GM12865 (cell line): ENCODE measurements around the gene PSMA5.

Experiments
- DNase-seq: peaks from one replicate; pipeline ENCODE4 v3.0.0; 2010; ENCODE audit warnings: low read depth
- H3K4me3 ChIP-seq: 2 replicates; pipeline ENCODE4 v1.5.1; 2011; ENCODE audit warnings: mild to moderate bottlenecking, low read depth, low read length, control low read depth
- CTCF ChIP-seq: IDR thresholded peaks from 2 replicates; pipeline ENCODE4 v1.5.1; 2011; ENCODE audit warnings: low read length, control low read depth, low read depth, inconsistent platforms; ENCODE audit not compliant: insufficient read depth; ENCODE audit errors: missing control alignments

PSMA5 gene

DNA sequence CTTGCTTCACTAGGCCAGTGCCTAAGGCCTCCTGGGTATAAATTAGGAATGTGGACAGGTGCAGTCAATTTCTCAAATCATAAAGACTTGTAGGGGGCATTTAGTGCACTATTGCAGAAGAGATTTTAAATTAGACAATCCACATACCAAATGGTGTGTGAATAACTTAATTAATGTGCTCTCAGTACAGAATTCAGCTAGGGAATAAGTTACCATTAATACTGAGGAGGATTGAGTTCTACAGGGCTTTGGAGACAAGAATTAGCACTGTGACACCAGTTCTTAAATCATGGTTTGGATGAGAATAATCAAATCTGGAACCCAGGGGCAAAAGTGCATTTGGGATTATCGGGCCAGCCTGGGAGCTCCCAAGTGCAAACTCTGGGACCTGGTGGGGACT, 41.8 kb upstream of the PSMA5 start:
- no peak overlapping the region for H3K4me3 ChIP-seq
- no peak for TF ChIP-seq CTCF
- DNase-seq = no peak

DNA sequence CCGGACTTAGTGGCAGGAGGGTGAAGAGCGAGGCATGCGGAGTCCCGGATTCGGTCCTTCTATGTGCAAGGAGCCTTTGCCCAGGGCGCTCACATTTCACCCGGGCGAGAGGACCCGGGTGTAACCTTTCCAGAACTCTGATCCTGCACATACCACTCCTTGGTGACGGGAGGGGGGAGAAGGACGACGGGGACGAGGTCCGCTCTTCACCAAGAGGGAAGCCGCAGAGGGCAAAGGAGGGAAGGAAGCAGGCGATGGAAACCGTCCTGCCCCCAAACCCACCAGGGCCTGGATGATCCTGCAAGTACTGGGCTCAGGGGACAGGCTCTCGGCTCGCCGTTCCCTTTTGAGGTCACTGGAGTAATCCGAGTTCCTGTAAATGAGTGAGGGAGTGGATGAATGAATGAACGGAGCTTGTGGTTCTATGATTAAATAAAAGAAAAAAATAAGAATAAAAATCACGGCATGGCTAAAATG, 41.1 kb upstream of the PSMA5 start:
- H3K4me3 ChIP-seq = no peak overlapping the region

DNA sequence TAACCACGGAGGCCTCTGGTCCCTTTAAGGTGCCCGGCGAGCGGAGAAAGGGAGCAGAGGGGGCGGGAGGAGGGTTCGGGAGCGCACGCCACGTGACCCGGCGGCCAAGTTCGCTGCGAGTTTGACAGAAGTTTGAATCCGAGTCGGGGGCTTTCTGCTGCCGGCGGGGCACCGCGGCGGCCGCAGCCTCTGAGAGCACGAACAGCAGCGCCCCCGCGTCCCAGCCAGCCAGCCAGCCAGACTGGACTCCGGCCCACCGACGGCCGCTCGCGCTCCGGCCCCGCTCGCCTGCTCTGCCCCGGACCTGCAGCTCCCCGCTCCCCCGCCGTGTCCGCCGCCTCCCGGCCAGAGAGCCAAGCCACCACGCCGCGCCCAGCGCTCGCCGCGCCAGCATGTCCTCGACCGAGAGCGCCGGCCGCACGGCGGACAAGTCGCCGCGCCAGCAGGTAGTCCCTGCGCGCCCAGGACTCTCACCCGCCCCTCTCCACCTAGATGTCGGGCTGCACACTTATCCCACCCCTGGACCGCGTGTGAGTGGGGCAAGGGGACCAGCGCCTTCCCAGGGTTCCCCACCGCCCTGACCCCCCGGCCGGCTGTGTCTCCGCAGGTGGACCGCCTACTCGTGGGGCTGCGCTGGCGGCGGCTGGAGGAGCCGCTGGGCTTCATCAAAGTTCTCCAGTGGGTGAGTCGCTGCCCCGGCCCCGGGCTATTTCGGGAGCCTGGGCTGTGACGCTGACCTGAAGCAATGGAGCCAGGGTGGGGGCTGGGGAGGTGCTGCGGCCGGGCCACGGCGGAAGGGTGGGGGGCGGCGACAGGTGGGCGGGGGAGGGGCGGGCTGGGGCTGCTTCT, 40.4 kb upstream of the PSMA5 start, which contains the start of gene SYPL2:
Gene SYPL2, plus strand, starts transcription at position 95 of the 849 bp plus-strand sequence. Its CDS starts 298 bp downstream, at position 393.
- no peak for DNase-seq
- TF ChIP-seq CTCF = no peak
- H3K4me3 ChIP-seq = no peak within 1 kb of the TSS

More for the DNA sequence above, 41.1 kb upstream of the PSMA5 start:
- TF ChIP-seq CTCF = no peak
- DNase-seq = no peak

DNA sequence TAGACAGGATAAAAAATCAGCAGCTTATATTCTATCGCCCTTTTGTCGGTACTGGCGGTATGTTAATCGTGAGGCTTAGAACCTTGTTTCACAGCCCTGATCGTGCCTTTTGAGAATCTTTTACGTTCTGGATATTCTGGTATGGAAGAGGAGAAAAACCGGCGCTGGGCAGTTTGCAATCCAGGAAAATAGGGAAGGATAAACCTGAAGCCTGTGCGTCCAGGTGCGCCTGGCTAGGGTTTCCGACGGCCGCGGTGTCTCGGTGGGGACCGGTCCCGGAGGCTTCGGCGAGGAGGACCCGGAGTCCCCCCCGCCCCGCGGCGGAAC, 39.8 kb upstream of the PSMA5 start:
- no peak for DNase-seq

DNA sequence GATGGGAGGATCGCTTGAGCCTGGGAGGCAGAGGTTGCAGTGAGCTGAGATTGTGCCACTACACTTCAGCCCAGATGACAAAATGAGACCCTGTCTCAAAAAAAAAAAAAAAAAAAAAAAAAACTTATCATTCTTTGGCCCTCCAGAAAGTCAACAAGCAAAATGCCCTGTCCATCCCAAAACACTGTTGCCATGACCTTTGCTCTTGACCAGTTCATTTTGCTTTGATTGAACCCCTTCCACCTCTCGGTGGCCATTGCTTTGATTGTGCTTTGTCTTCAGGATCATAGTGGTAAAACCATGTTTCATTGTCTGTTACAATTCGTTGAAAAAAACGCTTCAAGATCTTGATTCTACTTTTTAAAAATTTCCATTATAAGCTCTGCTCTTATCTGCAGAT, 31.6 kb upstream of the PSMA5 start:
- no peak for DNase-seq
- H3K4me3 ChIP-seq = no peak overlapping the region
- no peak for TF ChIP-seq CTCF

More for the DNA sequence above, 39.8 kb upstream of the PSMA5 start:
- H3K4me3 ChIP-seq = no peak overlapping the region
- no peak for TF ChIP-seq CTCF

- no peak for DNase-seq
- TF ChIP-seq CTCF = no peak
- no peak overlapping the region for H3K4me3 ChIP-seq
Measured at GRCh38 chr1:109454497-109455133, 28.4 kb upstream of the PSMA5 start.
